GM12873 (cell line): ENCODE measurements around the gene ZFYVE21.

Experiments
- CTCF ChIP-seq: IDR thresholded peaks from 2 replicates; pipeline ENCODE4 v1.5.1; 2012; ENCODE audit warnings: low read depth, mild to moderate bottlenecking, moderate library complexity, low read length, control low read depth; ENCODE audit not compliant: insufficient read depth; ENCODE audit errors: missing control alignments

Gene ZFYVE21

DNA sequence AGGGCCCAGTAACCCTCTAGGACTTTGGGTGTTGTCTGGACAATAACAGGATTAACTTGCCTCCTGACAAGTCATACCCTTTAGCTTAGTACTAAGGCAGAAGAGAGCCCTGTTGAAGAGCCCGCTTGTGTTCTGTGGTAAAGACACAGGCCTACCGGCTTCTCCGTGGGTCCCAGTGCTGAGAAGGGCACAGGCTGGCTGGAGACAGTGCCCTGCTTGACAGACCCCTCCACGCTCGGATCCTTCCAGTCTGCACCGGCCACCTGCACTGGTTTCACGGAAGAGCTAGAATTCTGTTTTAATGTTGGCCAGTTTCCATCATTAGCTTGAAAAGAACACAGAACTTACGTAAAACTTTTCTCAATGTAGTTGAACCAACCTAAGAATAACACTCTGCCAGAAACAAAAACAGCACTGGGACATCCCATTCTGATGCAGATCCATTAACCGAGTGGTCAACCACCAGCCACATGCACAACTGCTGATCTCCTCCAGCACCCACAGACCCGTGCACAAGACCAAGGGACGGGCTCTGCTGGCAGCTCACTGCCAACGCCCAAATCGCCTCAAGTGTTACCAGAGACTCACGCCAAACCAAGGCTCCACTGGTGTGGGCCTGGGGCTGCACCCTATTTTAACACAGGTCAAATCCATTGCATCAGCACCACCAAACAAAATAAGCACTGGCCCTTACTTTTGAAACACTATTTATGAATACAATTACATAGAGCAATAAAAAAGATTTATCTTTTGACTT lies 27.1 kb downstream of the ZFYVE21 start:
- no peak for TF ChIP-seq CTCF

DNA sequence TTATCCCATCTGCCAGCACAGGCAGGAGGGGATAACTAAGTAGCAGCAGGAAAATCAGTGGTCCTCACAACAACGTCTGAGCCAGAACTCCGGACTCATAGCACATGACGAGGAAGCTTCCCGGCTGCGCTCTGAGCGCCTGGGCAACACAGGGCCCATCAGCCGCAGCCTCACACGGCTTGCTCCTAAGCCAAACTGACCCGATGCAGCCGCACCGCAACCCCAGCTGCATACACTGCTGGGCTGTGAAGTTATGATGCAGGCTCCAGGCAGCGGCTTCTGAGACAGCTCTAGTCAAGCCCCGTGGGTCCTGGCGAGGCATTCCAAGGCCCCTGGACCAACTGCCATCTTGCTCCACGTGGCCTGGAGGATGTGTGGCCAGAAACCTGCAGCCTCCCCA lies 28.1 kb downstream of the ZFYVE21 start:
- no peak for TF ChIP-seq CTCF

- no peak for TF ChIP-seq CTCF
These were observed 29.2 kb downstream of the ZFYVE21 start for GRCh38 chr14:103744621-103745395.

GRCh38 chr14:103745424-103745823 lies 29.8 kb downstream of the ZFYVE21 start:
- TF ChIP-seq CTCF = no peak

DNA sequence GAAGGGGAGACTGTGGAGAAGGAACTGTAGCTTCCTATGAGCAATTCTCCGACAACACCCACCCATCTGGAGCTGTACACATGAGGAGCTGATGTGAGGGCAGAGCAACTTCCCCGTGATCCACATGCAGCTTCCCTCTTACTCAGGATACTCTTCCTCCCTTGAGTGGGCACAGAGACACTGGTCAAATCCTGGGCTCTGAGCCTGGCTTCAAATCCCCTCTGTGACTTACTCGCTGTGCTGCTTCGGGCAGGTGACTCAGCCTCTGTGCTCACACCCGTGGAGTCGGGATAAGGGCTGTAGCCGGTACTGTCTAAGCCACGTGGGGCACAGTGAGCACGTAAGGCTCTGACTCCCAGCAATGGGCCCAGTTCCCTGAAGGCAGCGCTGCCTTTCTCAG lies 31.1 kb downstream of the ZFYVE21 start:
- TF ChIP-seq CTCF = no peak

- no peak for TF ChIP-seq CTCF
These were observed 32.9 kb downstream of the ZFYVE21 start for GRCh38 chr14:103748534-103748857.

DNA sequence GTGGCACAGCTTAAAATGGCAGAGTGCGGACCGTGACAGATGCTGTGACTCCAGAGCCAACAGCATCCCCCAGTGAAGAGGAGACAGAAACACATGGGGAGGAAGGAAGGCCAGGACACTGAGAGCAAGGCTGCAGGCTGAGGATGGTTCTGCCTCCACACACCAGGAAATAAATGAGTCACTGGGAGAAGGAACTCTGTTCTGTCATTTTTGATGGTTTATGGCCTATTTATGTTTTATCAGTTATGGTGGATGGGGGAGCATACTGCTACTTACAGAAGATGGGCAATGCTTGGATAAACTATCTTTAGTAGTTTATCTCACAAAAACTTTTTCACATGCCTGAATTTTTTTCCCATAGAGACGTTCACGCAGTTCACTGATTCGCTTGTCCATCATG lies 33.8 kb downstream of the ZFYVE21 start:
- TF ChIP-seq CTCF = no peak
